ENCODE data around the gene ABHD17C. TPM values are rescaled to one million over a fixed set of nuclear protein-coding genes. Genes with fewer than 3 reads are reported as not detected.
"Not testable (repeated sequence)": the region's sequence is repeated elsewhere in the genome, so short reads cannot be mapped to it uniquely, and the experiment has no call there.

Gene ABHD17C
- total RNA-seq = 10 to 100 TPM; 20.9 to 21.5 TPM
- polyA plus RNA-seq (2013, experiment 1 of 2) = 28.1 TPM
- polyA plus RNA-seq (2013, experiment 2 of 2) = 23.6 TPM
- long read RNA-seq, experiment 1, transcript ABHD17C-201 (3 exons, 2,368 nt) = major isoform, 10 of 14 reads
- long read RNA-seq, experiment 1, partial matches to known transcripts = 4 of 14 reads
- long read RNA-seq, experiment 1, other reads (novel, unspliced or antisense) = 0 of 14 reads
- long read RNA-seq, experiment 2, transcript ABHD17C-201 (3 exons, 2,368 nt) = major isoform, 113 of 118 reads
- long read RNA-seq, experiment 2, partial matches to known transcripts = 1 of 118 reads
- long read RNA-seq, experiment 2, other reads (novel, unspliced or antisense) = 0 of 118 reads
- long read RNA-seq, experiment 3, partial matches to known transcripts = 0 of 3 reads
- long read RNA-seq, experiment 3, other reads (novel, unspliced or antisense) = 0 of 3 reads
- long read RNA-seq, experiment 4 = 0 reads

DNA sequence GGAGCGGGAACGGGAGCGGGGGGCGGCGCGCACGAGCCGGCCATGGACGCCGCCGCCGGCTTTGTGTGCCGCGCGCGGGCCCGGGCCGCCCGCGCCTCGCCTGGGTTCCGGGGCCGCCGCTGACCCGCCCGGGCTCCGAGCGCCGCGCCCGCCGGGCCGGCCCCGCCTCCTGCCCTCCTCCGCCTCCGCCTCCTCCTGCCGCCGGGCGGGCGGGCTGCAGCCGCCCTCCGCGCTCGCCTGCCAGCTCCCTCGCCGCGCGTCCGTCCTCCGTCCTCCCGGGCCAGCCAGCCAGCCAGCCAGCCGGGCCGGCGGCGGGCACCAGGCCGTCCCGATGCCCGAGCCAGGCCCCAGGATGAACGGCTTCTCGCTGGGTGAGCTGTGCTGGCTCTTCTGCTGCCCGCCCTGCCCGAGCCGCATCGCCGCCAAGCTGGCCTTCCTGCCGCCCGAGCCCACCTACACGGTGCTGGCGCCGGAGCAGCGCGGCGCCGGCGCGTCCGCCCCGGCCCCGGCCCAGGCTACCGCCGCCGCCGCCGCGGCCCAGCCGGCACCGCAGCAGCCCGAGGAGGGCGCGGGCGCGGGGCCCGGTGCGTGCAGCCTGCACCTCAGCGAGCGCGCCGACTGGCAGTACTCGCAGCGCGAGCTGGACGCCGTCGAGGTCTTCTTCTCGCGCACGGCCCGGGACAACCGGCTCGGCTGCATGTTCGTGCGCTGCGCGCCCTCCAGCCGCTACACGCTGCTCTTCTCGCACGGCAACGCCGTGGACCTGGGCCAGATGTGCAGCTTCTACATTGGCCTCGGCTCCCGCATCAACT lies at the start of gene ABHD17C:
Gene ABHD17C (plus strand): TSS at position 212 of the 812 bp plus-strand sequence. CDS start 120 bp downstream, at position 332.
- peaks cover 25% of the 10 kb centered on the region for H3K27me3 Mint-ChIP-seq (ENCODE audit: insufficient read depth)
- WGBS, 2 experiments (ENCODE audit: insufficient coverage in 1 of 2, insufficient read length in 1 of 2) = 0% methylated on average over 19 to 119 of the region's 122 CpGs
- peaks cover 23% of the 10 kb centered on the region for H3K4me1 Mint-ChIP-seq
- Histone ChIP-seq H3K4me1 (ENCODE audit: control insufficient read depth, insufficient read depth, low read length) (no peaks in the 10 kb centered on the region), H3K36me3 (ENCODE audit: control insufficient read depth, insufficient read depth, low read length) (peaks cover 13% of the 10 kb centered on the region), H3K27ac (ENCODE audit: low read depth, low read length) (no peak within 1 kb of the TSS), H3K9me3 (ENCODE audit: control insufficient read depth, low read length) (peaks cover 7% of the 10 kb centered on the region), H3K27me3 (ENCODE audit: control insufficient read depth, insufficient read depth, low read length, poor library complexity, severe bottlenecking) (peaks cover 11% of the 10 kb centered on the region), H3K4me3 (ENCODE audit: low read length) (peak within 1 kb of the TSS; percentile 93), H3K9ac (ENCODE audit: extremely low read depth, low read length, poor library complexity, severe bottlenecking) (peak within 1 kb of the TSS; percentile 42)
- peak within 1 kb of the TSS; percentile 80 for H3K4me3 Mint-ChIP-seq
- TF ChIP-seq, protein P1, sequence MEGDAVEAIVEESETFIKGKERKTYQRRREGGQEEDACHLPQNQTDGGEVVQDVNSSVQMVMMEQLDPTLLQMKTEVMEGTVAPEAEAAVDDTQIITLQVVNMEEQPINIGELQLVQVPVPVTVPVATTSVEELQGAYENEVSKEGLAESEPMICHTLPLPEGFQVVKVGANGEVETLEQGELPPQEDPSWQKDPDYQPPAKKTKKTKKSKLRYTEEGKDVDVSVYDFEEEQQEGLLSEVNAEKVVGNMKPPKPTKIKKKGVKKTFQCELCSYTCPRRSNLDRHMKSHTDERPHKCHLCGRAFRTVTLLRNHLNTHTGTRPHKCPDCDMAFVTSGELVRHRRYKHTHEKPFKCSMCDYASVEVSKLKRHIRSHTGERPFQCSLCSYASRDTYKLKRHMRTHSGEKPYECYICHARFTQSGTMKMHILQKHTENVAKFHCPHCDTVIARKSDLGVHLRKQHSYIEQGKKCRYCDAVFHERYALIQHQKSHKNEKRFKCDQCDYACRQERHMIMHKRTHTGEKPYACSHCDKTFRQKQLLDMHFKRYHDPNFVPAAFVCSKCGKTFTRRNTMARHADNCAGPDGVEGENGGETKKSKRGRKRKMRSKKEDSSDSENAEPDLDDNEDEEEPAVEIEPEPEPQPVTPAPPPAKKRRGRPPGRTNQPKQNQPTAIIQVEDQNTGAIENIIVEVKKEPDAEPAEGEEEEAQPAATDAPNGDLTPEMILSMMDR (conservative IDR thresholded peaks at IDR 0.05) = no peak
- peaks cover 5% of the 10 kb centered on the region for H3K36me3 Mint-ChIP-seq (ENCODE audit: low read depth)
- H3K9me3 Mint-ChIP-seq = no peaks in the 10 kb centered on the region
- peak; percentile 82 for DNase-seq
- H3K27ac Mint-ChIP-seq = peak within 1 kb of the TSS; percentile 84

DNA sequence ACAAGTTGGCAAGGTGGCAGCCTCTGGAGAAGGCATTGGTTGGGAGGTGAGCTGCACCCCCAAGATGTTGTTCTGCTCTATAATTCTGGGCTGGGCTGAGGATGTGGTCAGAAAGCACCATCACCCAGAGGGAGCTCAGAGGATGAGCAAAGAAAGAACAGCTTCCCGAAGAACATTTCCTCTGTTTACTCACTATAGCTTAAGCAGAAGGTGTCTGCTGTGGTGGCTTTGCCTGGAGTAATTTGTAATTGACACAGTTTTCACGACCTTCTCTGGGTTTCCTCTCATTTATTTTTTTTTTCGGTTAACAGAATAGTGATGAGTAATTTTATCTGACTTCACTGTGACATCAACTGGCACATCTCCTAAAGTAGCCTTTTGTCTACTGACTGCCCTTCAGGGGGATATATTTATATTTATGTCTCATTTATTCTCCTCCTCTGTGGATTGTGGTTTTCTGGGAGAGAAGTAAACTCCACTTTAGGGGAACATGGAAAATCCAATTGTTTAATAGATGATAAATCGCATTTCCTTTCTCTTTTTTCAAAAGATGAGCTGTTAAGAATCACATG lies 49.5 kb upstream of the ABHD17C start:
- Mint-ChIP-seq H3K4me1 (no peaks in the 10 kb centered on the region), H3K27ac (no peak overlapping the region), H3K27me3 (ENCODE audit: insufficient read depth) (peaks cover 5% of the 10 kb centered on the region), H3K36me3 (ENCODE audit: low read depth) (no peaks in the 10 kb centered on the region), H3K9me3 (peaks cover 55% of the 10 kb centered on the region), H3K4me3 (no peak overlapping the region)
- Histone ChIP-seq H3K4me3 (ENCODE audit: low read length) (no peak overlapping the region), H3K27me3 (ENCODE audit: control insufficient read depth, insufficient read depth, low read length, poor library complexity, severe bottlenecking) (no peaks in the 10 kb centered on the region), H3K36me3 (ENCODE audit: control insufficient read depth, insufficient read depth, low read length) (no peaks in the 10 kb centered on the region), H3K4me1 (ENCODE audit: control insufficient read depth, insufficient read depth, low read length) (no peaks in the 10 kb centered on the region), H3K27ac (ENCODE audit: low read depth, low read length) (no peak overlapping the region), H3K9ac (ENCODE audit: extremely low read depth, low read length, poor library complexity, severe bottlenecking) (no peak overlapping the region), H3K9me3 (ENCODE audit: control insufficient read depth, low read length) (peaks cover 17% of the 10 kb centered on the region)
- DNase-seq = no peak
- WGBS, 2 experiments (ENCODE audit: insufficient coverage in 1 of 2, insufficient read length in 1 of 2) = 87 to 89% methylated on average over 3 to 4 of the region's 4 CpGs
- TF ChIP-seq, protein P1 (conservative IDR thresholded peaks at IDR 0.05) = no peak

DNA sequence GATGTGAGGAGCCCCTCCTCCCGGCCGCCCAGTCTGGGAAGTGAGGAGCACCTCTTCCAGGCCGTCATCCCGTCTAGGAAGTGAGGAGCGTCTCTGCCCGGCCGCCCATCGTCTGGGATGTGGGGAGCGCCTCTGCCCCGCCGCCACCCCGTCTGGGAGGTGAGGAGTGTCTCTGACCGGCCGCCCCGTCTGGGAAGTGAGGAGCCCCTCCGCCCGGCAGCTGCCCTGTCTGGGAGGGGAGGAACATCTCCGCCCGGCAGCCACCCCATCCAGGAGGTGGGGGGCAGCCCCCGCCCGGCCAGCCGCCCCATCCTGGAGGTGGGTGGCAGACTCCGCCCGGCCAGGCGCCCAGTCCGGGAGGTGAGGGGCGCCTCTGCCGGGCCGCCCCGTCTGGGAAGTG lies 47.7 kb upstream of the ABHD17C start:
- H3K36me3 Mint-ChIP-seq (ENCODE audit: low read depth); H3K27me3 ChIP-seq (ENCODE audit: control insufficient read depth, insufficient read depth, low read length, poor library complexity, severe bottlenecking); H3K4me3 ChIP-seq (ENCODE audit: low read length); H3K36me3 ChIP-seq (ENCODE audit: control insufficient read depth, insufficient read depth, low read length); H3K4me1 Mint-ChIP-seq; DNase-seq; H3K4me1 ChIP-seq (ENCODE audit: control insufficient read depth, insufficient read depth, low read length); H3K4me3 Mint-ChIP-seq; H3K27ac ChIP-seq (ENCODE audit: low read depth, low read length); H3K9ac ChIP-seq (ENCODE audit: extremely low read depth, low read length, poor library complexity, severe bottlenecking); H3K27me3 Mint-ChIP-seq (ENCODE audit: insufficient read depth); H3K27ac Mint-ChIP-seq: not testable (repeated sequence)
- H3K9me3 ChIP-seq (ENCODE audit: control insufficient read depth, low read length) = peaks cover 20% of the 10 kb centered on the region
- peaks cover 54% of the 10 kb centered on the region for H3K9me3 Mint-ChIP-seq
- WGBS, 2 experiments (ENCODE audit: insufficient coverage in 1 of 2, insufficient read length in 1 of 2) = 96% methylated on average over 15 to 30 of the region's 30 CpGs
